Natural killer cell treated with Interleukin-12 subunit alpha and Interleukin-12 subunit beta and Interleukin-15 and Interleukin-18, amount 100 ng/mL, for 72 hours (primary cell): Measurements from ENCODE around the gene ICOS. TPM values are rescaled to one million over a fixed set of nuclear protein-coding genes. Genes with fewer than 3 reads are reported as not detected.
"Not testable (repeated sequence)": the region's sequence is repeated elsewhere in the genome, so short reads cannot be mapped to it uniquely, and the experiment has no call there.

Experiments
- ATAC-seq, 2 donors: fragments of 150-1000 bp; cut with Tn5 transposase in 1 of 2; sonication (Bioruptor Pico), chemical (Tn5 transposase) in 1 of 2; 2 replicates each; pipeline ENCODE4 v1.10.0; 2021
- DNase-seq: peaks from one replicate; pipeline ENCODE4 v3.0.0; 2022; ENCODE audit warnings: low spot score
- H3K27ac Mint-ChIP-seq, 2 donors: 1 replicate in 1 of 2; 2 replicates in 1 of 2; pipeline ENCODE4 v1.8.0; 2022; ENCODE audit warnings: mixed read lengths in 2 of 2, mild to moderate bottlenecking in 1 of 2, moderate library complexity in 1 of 2
- H3K27me3 Mint-ChIP-seq, 2 donors: 1 replicate in 1 of 2; 2 replicates in 1 of 2; pipeline ENCODE4 v1.8.0; 2022; ENCODE audit warnings: mixed read lengths in 2 of 2
- H3K36me3 Mint-ChIP-seq: one replicate; pipeline ENCODE4 v1.8.0; 2022; ENCODE audit warnings: mixed read lengths
- H3K4me1 Mint-ChIP-seq, 2 donors: 1 replicate in 1 of 2; 2 replicates in 1 of 2; pipeline ENCODE4 v1.8.0; 2022; ENCODE audit warnings: low read depth in 2 of 2, mixed read lengths in 2 of 2, mild to moderate bottlenecking in 1 of 2
- H3K4me3 Mint-ChIP-seq: one replicate; pipeline ENCODE4 v1.8.0; 2022; ENCODE audit warnings: mixed read lengths
- H3K9me3 Mint-ChIP-seq: 2 replicates; pipeline ENCODE4 v1.8.0; 2022; ENCODE audit warnings: mixed read lengths
- total RNA-seq, 2 donors: library from RNA; stranded (reverse); gene quantifications; one replicate each; pipeline ENCODE4 v1.2.3, GENCODE V29; 2022

ICOS gene
- total RNA-seq, 2 donors from 2014 or later: 68.8 to 93.6 TPM

DNA sequence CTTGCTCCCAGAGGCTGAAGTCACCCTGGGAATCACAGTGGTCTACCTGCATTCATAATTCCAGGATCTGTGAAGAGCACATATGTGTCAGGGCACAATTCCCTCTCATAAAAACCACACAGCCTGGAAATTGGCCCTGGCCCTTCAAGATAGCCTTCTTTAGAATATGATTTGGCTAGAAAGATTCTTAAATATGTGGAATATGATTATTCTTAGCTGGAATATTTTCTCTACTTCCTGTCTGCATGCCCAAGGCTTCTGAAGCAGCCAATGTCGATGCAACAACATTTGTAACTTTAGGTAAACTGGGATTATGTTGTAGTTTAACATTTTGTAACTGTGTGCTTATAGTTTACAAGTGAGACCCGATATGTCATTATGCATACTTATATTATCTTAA, 24.2 kb downstream of the ICOS start:
- Mint-ChIP-seq H3K27me3 (no peaks in the 10 kb centered on the region), H3K27ac (no peak overlapping the region), H3K36me3 (peaks cover 36% of the 10 kb centered on the region), H3K4me3 (no peak overlapping the region), H3K4me1 (peaks cover 4 to 13% of the 10 kb centered on the region in 2 donors), H3K9me3 (no peaks in the 10 kb centered on the region)
- no peak for ATAC-seq
- no peak for DNase-seq

GRCh38 chr2:203965190-203965589, 28.6 kb downstream of the ICOS start:
- H3K4me3 Mint-ChIP-seq, H3K27me3 Mint-ChIP-seq, H3K9me3 Mint-ChIP-seq, ATAC-seq, DNase-seq, H3K36me3 Mint-ChIP-seq: not testable (repeated sequence)
- H3K27ac Mint-ChIP-seq: peak overlapping the region in 1 of 2 donors; percentile 29
- H3K4me1 Mint-ChIP-seq: peaks cover 4 to 13% of the 10 kb centered on the region in 2 donors

DNA sequence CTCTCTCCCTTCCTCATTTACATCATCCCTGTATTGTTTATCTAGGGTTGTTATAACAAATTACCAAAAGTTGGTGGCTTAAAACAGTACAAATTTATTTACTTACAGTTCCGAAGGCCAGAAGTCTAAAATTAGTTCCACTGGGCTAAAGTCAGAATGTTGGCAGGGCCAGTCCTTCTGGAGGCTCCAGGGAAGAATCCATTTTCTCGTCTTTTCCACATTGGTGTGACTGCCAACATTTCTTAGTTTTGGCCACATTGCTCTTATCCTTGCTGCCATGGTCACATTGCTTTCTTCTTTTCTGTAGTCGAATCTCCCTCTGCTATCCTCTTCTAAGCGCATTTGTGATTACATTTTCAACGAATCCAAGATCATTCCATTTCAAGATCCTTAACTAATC, 34.7 kb downstream of the ICOS start:
- H3K4me1 Mint-ChIP-seq: no peaks in the 10 kb centered on the region
- H3K36me3 Mint-ChIP-seq: peaks cover 4% of the 10 kb centered on the region
- no peak overlapping the region for H3K4me3 Mint-ChIP-seq
- H3K9me3 Mint-ChIP-seq: no peaks in the 10 kb centered on the region
- DNase-seq (no peak), ATAC-seq (no peak)
- H3K27ac Mint-ChIP-seq: no peak overlapping the region
- peaks cover 14 to 21% of the 10 kb centered on the region in 2 donors for H3K27me3 Mint-ChIP-seq

- peaks cover 14 to 21% of the 10 kb centered on the region in 2 donors for H3K27me3 Mint-ChIP-seq
- no peak overlapping the region for H3K4me3 Mint-ChIP-seq
- ATAC-seq: no peak
- no peaks in the 10 kb centered on the region for H3K9me3 Mint-ChIP-seq
- H3K4me1 Mint-ChIP-seq: no peaks in the 10 kb centered on the region
- DNase-seq: no peak
- H3K36me3 Mint-ChIP-seq: peaks cover 4% of the 10 kb centered on the region
- H3K27ac Mint-ChIP-seq: no peak overlapping the region
Observed at GRCh38 chr2:203972066-203972465, 35.5 kb downstream of the ICOS start.

GRCh38 chr2:203973000-203973399, 36.4 kb downstream of the ICOS start:
- no peaks in the 10 kb centered on the region for H3K9me3 Mint-ChIP-seq
- H3K4me3 Mint-ChIP-seq: no peak overlapping the region
- ATAC-seq: no peak
- H3K36me3 Mint-ChIP-seq: peaks cover 4% of the 10 kb centered on the region
- H3K27me3 Mint-ChIP-seq: peaks cover 14 to 21% of the 10 kb centered on the region in 2 donors
- no peak overlapping the region for H3K27ac Mint-ChIP-seq
- H3K4me1 Mint-ChIP-seq: no peaks in the 10 kb centered on the region
- no peak for DNase-seq

DNA sequence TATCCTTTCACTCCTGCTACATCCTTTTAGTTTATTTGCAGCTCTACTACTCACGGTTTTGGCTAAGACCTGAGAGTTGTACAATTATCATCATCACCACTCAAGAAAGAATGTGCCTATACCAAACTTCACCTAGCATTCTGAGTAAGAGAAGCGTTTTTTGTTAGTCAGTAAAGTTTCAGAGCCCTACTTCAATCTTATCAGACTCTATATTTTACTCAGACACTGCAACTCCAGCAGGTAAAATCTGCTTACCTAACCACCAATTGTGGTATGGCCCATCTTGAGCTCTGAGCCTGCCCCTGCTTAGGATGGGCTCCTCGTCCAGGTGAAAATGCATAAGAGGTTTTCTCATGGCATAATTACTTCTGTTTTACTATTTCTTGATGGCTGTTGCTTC, 37.1 kb downstream of the ICOS start:
- Mint-ChIP-seq H3K4me1 (no peaks in the 10 kb centered on the region), H3K4me3 (no peak overlapping the region), H3K27ac (no peak overlapping the region), H3K36me3 (peaks cover 4% of the 10 kb centered on the region), H3K9me3 (no peaks in the 10 kb centered on the region), H3K27me3 (peaks cover 14 to 21% of the 10 kb centered on the region in 2 donors)
- ATAC-seq (no peak), DNase-seq (no peak)

DNA sequence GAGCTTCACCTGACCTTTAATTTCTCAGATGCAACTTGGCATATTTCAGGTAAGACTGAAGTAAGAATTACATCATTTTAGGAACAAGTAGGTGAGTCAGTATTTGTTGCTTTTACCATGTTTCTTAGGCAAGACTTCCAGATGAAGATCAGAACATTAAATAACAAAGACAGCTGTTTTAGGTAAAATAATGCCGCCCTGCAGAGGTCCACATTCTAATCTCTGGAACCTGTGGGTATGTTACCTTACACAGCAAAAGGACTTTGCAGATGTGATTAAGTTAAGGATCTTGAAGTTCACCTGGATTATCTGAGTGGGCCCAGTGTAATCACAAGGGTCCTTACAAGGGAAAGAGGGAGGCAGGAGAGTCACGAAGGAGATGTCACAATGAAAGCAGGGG, 39.3 kb downstream of the ICOS start:
- Mint-ChIP-seq H3K27me3 (peaks cover 14 to 18% of the 10 kb centered on the region in 2 donors), H3K9me3 (no peaks in the 10 kb centered on the region), H3K27ac (no peak overlapping the region), H3K36me3 (peaks cover 4% of the 10 kb centered on the region), H3K4me3 (no peak overlapping the region), H3K4me1 (no peaks in the 10 kb centered on the region)
- DNase-seq (no peak), ATAC-seq (no peak)

- no peak overlapping the region for H3K27ac Mint-ChIP-seq
- no peak overlapping the region for H3K4me3 Mint-ChIP-seq
- no peaks in the 10 kb centered on the region for H3K9me3 Mint-ChIP-seq
- H3K27me3 Mint-ChIP-seq: peaks cover 3 to 8% of the 10 kb centered on the region in 2 donors
- no peaks in the 10 kb centered on the region for H3K36me3 Mint-ChIP-seq
- DNase-seq: no peak
- no peak for ATAC-seq
- H3K4me1 Mint-ChIP-seq: no peaks in the 10 kb centered on the region
Observed at GRCh38 chr2:203982276-203982675, 45.7 kb downstream of the ICOS start.

GRCh38 chr2:203983064-203983715, 46.6 kb downstream of the ICOS start:
- H3K36me3 Mint-ChIP-seq: no peaks in the 10 kb centered on the region
- DNase-seq: no peak
- peaks cover 3 to 8% of the 10 kb centered on the region in 2 donors for H3K27me3 Mint-ChIP-seq
- H3K4me3 Mint-ChIP-seq: no peak overlapping the region
- H3K4me1 Mint-ChIP-seq: no peaks in the 10 kb centered on the region
- ATAC-seq: no peak
- H3K9me3 Mint-ChIP-seq: no peaks in the 10 kb centered on the region
- no peak overlapping the region for H3K27ac Mint-ChIP-seq

DNA sequence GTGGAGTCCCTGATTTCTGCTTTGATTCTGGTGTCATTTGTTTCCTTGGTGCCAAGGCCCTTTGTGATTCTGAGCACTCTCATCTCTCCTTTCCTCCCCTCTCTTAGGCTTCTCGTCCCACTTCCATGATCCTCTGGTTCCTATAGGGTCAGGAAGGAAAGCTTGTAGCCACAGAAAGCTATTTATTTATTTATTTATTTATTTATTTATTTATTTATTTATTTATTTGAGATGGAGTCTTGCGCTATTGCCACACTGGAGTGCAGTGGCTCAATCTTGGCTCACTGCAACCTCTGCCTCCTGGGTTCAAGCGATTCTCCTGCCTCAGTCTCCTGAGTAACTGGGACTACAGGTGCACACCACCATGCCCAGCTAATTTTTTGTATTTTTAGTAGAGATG, 49.4 kb downstream of the ICOS start:
- H3K27ac Mint-ChIP-seq, H3K36me3 Mint-ChIP-seq, H3K4me1 Mint-ChIP-seq, ATAC-seq, H3K9me3 Mint-ChIP-seq, H3K27me3 Mint-ChIP-seq, H3K4me3 Mint-ChIP-seq, DNase-seq: not testable (repeated sequence)

GRCh38 chr2:203987959-203988358, 51.4 kb downstream of the ICOS start:
- Mint-ChIP-seq H3K36me3 (no peaks in the 10 kb centered on the region), H3K4me1 (peaks cover 5 to 7% of the 10 kb centered on the region in 2 donors), H3K27me3 (peaks cover 0 to 8% of the 10 kb centered on the region in 2 donors), H3K4me3 (no peak overlapping the region), H3K9me3 (no peaks in the 10 kb centered on the region), H3K27ac (peak overlapping the region; percentile 15 to 22)
- ATAC-seq (no peak), DNase-seq (no peak)

GRCh38 chr2:203988500-203989260, 52.1 kb downstream of the ICOS start:
- H3K36me3 Mint-ChIP-seq: no peaks in the 10 kb centered on the region
- ATAC-seq: peak in 1 of 2 donors; percentile 58
- peak overlapping the region; percentile 32 to 41 for H3K27ac Mint-ChIP-seq
- no peaks in the 10 kb centered on the region for H3K9me3 Mint-ChIP-seq
- DNase-seq: no peak
- peaks cover 5 to 7% of the 10 kb centered on the region in 2 donors for H3K4me1 Mint-ChIP-seq
- H3K4me3 Mint-ChIP-seq: peak overlapping the region; percentile 23
- H3K27me3 Mint-ChIP-seq: peaks cover 0 to 8% of the 10 kb centered on the region in 2 donors

GRCh38 chr2:203989521-203989920, 53.0 kb downstream of the ICOS start:
- Mint-ChIP-seq H3K9me3 (no peaks in the 10 kb centered on the region), H3K4me3 (peak overlapping the region; percentile 22), H3K4me1 (peaks cover 5 to 7% of the 10 kb centered on the region in 2 donors), H3K27ac (peak overlapping the region; percentile 15 to 81), H3K27me3 (no peaks in the 10 kb centered on the region), H3K36me3 (no peaks in the 10 kb centered on the region)
- DNase-seq (no peak), ATAC-seq (peak in 1 of 2 donors; percentile 33)

GRCh38 chr2:203992509-203992908, 55.9 kb downstream of the ICOS start:
- Mint-ChIP-seq H3K4me1 (peaks cover 13 to 17% of the 10 kb centered on the region in 2 donors), H3K27me3 (no peaks in the 10 kb centered on the region), H3K27ac (no peak overlapping the region), H3K9me3 (no peaks in the 10 kb centered on the region), H3K4me3 (no peak overlapping the region), H3K36me3 (peaks cover 5% of the 10 kb centered on the region)
- peak in 1 of 2 donors; percentile 48 for ATAC-seq
- no peak for DNase-seq
